Measurements from ENCODE around the gene GRM5.

The GRM5 gene

DNA sequence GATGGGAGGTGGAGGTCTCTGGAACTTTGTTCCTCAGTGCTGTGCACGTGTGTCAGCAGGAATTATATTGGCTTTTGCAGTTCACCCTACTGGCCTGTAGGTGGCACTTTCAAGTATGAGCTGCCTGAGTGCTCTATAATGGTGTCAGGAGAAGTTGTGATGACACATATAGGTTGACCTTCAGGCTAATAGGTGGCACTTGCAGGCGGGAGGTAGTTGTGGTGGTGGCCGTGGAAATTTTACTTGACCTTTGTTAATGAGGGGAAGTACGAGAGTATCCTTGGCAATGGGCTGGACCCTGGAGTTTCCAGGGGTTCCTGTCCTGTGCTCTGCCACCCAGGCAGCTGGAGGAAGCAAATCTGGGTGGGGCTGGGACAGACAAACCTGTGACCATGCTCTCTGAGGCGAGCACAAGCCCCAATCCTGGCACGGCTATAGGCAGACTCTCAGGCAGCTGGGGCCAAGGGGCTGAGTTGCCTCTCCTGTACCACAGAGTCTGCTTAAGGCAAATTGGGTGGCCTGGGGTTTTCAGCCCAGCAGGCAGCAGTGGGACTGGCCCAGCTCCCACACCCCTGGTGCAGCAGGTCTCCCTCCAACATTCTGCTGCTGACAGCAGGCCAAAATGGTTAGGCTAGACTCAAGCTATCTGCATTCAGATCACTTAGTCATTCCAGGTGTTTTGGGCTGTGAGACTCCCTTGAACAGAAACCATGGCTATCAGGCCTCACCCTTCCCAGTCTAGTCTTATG, 580.7 kb downstream of the GRM5 start:
- TF ChIP-seq, protein P1, sequence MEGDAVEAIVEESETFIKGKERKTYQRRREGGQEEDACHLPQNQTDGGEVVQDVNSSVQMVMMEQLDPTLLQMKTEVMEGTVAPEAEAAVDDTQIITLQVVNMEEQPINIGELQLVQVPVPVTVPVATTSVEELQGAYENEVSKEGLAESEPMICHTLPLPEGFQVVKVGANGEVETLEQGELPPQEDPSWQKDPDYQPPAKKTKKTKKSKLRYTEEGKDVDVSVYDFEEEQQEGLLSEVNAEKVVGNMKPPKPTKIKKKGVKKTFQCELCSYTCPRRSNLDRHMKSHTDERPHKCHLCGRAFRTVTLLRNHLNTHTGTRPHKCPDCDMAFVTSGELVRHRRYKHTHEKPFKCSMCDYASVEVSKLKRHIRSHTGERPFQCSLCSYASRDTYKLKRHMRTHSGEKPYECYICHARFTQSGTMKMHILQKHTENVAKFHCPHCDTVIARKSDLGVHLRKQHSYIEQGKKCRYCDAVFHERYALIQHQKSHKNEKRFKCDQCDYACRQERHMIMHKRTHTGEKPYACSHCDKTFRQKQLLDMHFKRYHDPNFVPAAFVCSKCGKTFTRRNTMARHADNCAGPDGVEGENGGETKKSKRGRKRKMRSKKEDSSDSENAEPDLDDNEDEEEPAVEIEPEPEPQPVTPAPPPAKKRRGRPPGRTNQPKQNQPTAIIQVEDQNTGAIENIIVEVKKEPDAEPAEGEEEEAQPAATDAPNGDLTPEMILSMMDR (IDR thresholded peaks at IDR 0.05): peak; percentile 92

DNA sequence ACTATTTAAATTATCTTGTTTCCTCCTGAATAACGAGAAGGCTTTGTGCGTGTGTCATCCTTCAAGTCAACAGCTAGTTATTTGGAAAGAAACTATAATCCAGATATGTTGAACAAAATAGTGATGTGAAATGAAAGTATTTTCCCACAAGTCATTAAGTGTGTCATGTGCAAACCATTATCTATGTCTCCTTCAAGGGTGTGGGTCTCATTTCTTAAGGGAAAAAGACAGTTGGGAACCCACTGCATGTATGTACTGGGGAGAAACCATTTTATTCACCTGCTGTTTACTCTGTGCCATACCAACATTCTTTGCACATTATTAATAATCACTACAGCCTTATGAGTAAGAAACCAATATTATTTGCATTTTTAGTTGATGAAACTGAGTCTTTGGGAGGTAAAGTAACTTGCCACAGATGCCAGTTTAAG, 582.9 kb downstream of the GRM5 start:
- TF ChIP-seq, protein P1 (IDR thresholded peaks at IDR 0.05): no peak

DNA sequence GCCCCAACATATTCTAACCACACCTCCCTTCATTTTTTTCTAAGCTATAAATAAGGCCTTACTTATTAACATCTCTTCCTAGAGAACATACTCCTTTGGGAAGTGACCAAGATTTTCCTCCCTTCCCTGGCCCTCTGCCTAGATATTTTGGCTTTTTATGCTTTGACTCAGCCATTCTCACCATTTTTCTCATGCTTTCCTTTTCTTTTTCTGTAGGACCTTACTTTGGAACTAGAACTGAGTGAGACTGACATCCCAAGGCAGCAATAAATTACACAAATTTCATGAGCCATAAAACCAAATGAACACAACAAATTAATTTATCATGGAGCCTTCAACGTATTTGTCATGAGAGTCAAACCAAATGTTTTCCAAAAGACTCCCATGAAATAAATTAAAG, 585.6 kb downstream of the GRM5 start:
- TF ChIP-seq, protein P1 (IDR thresholded peaks at IDR 0.05): no peak

DNA sequence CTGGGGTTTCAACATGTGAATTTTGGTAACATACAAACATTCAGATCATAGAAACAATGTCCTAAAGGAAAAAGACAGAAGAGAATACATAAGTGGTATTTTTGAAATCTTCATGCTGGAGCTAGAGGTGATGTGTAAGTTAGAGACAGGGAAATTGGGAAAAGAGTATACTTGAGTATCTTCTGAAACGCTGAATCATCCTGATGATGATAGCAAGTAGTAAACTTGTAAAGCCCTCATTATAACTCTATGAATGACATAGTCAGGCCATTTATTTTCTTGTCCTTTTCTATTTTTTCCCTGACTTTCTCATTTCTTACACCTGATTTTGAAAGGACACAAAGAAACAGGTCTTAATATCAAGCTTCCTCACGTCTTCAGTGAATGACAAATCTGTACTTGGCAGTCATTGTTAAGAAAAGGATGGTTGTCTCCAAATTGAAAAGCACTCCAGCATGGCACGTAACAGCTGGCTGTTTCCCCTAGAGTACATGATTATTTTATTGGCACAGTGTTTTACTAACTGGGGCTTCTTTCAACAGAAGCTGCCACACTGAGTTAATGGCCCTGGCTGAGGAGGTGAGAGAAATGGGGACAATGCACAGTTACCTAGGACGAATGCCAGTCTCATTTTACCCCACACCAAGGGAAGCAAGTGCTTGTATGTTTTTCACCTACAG, 587.5 kb downstream of the GRM5 start:
- TF ChIP-seq, protein P1 (IDR thresholded peaks at IDR 0.05): no peak

DNA sequence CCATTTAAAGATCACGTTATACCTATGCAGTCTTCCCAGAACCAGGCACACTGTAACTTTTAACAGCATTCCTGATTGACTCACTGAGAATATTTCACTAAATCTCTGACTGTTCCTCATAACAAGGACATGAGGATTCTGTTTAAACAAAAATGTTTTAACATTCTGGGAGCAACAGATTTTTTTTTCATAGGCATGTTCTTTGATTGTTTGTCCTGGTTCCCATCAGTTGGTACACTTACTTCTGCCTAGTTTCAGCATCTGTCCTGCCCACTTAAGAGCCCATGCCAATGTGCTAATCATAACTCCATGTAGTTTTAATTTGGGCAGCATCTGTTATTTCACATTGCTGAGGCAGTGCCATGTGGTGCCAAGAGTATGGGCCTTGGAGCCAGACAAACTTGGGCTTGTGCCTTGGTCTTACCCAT, 589.8 kb downstream of the GRM5 start:
- TF ChIP-seq, protein P1 (IDR thresholded peaks at IDR 0.05): no peak

DNA sequence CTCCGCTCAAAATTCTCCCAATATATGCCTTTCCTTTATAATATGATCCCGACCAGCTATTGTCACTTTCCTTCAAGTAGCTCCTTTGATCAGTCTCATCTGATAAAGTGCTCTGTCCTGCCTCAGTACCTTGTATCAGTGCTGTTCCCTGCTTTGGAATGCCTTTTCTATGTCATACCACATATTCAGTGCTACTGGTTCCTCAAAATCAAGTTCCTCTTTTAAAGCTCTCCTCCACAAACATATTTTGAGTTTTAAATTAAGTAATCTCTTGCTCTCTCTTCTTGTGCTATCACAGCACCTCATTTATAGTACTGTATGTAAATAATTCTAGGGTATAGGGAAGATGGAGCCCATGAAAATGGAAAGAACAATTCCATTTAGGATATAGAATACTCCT, 591.1 kb downstream of the GRM5 start:
- TF ChIP-seq, protein P1 (IDR thresholded peaks at IDR 0.05): no peak

DNA sequence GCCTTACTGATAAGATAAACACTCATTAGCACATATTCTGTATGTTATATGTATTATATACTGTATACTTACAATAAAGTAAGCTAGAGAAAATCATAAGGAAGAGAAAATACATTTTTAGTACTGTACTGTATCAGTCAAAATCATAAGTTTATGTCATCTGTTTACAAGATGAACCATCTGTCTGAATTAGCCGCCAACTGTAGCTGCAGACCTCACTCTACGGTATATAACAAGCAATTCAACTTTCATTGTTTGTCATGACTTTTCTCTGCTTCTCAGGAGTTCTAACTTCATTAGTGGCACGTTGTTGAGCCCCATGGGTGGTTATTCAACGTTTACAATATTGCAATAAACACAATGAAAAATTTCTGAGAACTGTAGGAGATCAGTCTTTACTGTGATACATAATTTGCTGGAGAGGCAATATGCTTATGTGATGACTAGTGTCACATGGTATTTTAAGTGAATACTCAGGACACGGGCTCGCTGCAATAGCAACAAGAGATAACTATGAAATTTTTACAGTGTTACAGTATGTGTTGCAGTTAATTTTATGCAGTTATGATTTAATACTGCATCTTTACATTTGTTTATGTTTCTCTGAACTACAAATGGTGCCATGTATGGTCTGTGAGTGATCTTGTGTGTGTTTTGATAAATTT, 596.1 kb downstream of the GRM5 start:
- TF ChIP-seq, protein P1 (IDR thresholded peaks at IDR 0.05): no peak

All from LNCAP (cell line).